CD4-positive, alpha-beta T cell treated with Interleukin-2 at 100 ng/mL for 4 hours (primary cell): ENCODE measurements around the gene KRT84.

Experiments
- DNase-seq: peaks from one replicate; pipeline ENCODE4 v3.0.0-alpha.2; 2020; ENCODE audit warnings: low spot score

Gene KRT84

DNA sequence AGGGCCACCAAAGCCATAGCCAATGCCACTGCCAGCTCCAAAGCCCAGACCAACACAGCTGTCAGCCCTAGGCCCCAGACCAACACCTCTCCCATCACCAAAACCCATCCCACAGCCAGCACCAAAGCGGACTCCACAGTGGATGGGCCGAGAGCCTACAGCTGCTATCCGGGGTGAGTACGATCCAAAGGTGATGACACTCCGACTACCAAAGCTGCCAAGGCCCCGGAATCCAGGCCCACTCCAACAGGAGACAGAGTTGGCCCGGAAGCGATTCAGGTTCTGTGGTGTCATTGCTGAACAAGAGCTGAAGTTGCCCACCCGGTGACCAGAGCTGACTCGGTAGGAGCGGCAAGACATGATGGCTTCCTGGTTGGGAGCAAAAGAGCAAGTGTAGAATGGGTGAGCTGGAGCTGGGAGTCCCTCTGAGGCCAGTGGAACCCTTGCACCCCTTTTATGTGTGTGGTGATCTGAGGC is at the start of gene KRT84:
TSS of gene KRT84 (minus strand) at position 427 of the 477 bp plus-strand sequence. CDS start at position 360, 67 bp downstream.
- DNase-seq = no peak

GRCh38 chr12:52434760-52435530 is 49.5 kb upstream of the KRT84 start:
- DNase-seq = no peak

DNA sequence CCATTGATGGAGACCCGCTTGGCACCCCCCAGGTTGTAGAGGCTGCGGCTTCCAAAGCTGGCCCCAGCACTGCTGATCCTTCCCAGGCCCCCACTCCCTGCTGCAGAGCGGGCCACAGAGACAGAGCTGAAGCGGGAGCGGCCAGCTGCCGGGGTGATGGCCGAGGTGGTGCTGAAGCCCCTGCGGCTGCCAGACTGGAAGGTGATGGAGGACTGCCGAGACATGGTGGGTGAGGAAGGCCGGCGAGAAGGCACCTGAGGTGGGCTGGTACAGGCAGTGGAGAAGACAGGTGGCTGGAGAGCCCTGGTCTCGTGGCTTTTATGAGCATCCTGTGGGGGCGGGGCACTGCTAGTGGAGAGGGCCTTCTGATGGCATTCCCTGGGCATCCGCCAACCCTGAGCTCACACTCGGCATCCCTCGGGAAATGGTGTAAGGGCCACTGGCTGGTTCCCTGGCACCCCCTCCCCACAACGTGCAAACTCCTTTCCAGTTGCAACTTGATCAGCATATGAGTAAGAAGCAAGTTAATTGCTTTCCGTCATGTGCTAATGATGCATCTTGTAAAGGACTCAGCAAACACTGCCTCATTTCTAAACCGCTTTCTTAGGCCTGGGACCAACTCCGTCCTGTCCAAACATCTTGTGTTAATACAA is 48.8 kb upstream of the KRT84 start, which contains the start of gene KRT75:
TSS of gene KRT75 (minus strand) at position 291 of the 653 bp plus-strand sequence. CDS start at position 224, 67 bp downstream.
- DNase-seq = no peak

DNA sequence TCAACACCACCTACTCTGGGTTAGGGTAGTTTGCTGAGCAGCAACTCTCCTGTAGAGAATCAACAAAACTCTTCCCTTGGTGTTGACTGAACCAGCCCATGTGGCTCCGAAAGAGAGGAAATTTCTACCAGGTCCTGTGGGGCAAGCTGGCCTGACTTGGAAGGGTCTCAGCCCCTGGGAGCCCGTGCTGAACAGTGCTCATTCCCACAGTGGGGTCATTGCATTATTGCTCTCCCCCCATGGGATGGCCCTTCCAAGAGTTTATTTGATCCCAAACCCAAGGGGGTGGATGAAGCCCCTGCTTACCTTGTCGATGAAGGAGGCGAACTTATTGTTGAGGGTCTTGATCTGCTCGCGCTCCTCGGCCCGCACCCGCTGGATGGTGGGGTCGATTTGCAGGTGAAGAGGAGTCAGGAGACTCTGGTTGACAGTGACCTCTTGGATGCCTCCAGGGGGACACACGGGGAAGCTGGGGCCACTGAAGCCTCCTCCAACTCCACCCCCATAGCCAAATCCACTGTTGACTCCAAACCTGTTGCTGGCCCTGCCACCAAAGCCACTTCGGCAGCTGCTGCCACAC is 48.1 kb upstream of the KRT84 start:
- no peak for DNase-seq

DNA sequence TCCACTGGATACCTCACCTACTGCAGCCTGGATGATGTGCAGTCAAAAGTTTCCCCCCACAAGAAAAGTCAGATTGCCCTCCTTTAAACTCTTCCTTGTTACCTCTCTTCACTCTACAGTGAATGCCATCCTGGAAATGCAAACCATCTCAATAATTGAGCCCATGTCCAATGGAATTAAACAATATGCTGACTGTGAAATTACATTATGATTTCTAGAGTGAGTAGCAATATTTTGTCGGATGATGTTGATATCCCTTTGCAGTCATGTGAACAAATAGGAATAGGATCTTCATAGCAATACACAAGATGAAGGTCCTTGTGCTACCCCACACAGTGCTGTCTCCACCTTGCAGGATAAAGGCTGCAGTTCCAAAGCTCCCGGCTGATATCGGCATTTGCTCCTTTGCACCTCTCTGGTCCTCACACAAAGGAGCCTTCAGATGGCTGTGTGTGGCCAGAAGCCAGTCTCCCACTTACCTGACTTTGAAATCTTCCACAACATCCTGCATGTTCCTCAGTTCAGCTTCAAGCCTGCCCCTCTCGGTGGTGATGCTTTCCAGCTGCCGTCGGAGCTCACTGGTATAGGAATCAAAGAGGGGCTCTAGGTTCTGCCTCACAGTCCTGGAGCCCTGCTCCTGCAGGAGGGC is 47.2 kb upstream of the KRT84 start:
- no peak for DNase-seq

- DNase-seq = no peak
Measured at GRCh38 chr12:52428121-52428520, 42.7 kb upstream of the KRT84 start.

DNA sequence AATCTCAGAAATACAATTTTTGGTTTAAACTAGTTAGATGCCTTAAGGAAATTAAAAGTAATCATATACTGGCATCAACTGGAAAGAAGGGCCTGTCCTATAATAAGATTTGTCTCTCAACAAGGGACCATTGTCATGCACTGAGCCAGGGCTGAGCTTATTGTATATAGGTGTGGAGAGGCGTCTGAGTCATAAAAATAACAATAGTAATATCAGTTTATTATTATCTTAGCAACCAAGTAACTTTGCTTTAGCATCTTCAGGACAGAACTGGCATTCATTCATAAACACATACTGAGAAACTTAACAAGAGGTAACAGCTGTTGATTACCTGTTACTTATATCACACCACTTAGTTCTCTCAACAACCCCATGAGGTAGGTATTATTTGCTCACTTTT is 41.6 kb upstream of the KRT84 start:
- no peak for DNase-seq

- DNase-seq = no peak
Measured at GRCh38 chr12:52426034-52426433, 40.6 kb upstream of the KRT84 start.

- DNase-seq = no peak
Measured at GRCh38 chr12:52425466-52425865, 40.0 kb upstream of the KRT84 start.

DNA sequence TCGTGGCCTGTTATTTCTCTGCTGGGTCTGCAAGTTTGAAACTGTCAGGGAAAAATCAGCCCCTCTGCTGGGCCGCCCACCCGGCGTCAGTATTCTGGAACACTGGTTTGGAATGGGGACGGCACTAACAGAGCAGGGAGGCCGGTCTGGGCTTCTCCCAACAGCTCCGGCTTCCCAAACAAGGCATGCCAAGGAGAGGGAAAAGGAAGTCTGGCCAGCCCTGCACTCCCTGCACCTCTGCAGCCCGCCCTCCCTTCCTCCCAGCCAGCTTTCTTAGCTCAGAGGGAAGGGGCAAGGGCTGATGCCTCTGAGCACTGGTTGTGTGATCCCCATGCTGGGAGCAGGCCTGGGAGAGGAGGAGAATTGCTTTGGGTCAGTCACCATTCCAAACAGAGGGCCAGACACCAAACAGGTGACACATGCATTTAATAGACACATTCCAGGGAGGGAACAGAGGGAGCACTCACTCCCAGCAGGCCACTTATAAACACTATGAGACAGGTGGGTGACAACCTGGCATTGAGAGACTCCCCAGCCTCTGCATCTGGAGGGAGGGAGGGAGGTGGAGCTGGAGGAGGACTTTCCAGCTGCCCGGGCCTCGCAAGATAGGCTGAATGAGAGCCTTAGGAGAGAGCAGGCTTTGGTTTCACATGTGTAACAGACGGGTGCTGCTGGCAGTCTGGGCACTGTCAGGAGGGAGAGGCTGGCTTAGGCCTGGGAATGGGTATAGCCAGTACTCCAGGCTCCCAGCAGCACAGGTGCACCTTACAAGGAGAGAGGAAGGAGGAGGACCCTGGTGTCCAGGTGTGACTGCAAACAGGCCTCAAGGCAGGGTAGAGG is 38.4 kb upstream of the KRT84 start:
- DNase-seq = no peak

- DNase-seq = no peak
Measured at GRCh38 chr12:52423035-52423434, 37.6 kb upstream of the KRT84 start.

DNA sequence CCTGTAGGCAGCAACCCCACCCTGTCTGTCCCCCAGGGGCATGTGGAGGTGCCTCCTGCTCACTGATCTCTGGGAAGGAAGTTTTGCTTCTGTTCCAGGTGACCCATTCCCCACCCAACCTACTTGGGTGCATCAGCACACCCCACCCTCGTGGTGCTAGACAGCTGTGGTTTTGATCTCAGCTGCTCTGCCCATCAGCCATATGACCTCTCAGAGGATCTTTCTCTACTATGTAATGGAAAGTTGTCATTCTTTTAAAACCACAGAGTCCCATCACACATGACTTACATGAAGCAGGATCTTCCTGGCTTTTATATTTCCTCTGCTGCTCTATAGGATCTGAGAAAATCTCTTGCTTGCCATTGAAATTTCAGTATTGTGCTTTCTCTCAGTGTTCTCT is 34.2 kb upstream of the KRT84 start:
- DNase-seq = no peak

DNA sequence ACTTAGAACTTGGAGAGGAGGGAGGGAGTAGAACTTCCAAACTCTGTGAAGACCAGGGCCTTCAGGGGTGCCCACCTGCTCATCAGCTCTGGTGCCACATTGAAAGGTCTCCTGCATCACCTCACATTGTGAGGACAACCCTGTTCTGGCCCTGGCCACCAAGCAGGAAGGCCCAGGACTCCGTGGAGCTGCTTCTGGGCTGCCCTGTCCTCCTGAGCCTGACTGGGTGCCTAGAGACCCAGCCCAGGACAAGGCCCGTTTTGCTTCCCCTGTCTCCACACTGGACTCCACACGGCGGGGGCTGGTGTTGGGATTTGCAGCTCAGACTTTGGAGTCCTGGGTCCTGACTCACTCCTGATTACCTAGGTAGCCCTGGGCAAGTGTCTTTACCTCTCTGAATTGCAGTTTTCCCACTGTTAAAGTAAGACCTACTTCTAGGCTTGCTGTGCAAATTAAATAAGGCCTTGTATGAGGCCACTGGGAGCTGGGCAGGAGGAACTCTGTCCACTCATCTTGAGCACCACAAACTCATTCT is 33.2 kb upstream of the KRT84 start:
- DNase-seq = no peak

GRCh38 chr12:52417740-52418139 is 32.3 kb upstream of the KRT84 start:
- no peak for DNase-seq

- no peak for DNase-seq
Measured at GRCh38 chr12:52416795-52417194, 31.3 kb upstream of the KRT84 start.

GRCh38 chr12:52415870-52416750 is 30.7 kb upstream of the KRT84 start:
- DNase-seq = no peak

GRCh38 chr12:52414936-52415335 is 29.5 kb upstream of the KRT84 start:
- no peak for DNase-seq

DNA sequence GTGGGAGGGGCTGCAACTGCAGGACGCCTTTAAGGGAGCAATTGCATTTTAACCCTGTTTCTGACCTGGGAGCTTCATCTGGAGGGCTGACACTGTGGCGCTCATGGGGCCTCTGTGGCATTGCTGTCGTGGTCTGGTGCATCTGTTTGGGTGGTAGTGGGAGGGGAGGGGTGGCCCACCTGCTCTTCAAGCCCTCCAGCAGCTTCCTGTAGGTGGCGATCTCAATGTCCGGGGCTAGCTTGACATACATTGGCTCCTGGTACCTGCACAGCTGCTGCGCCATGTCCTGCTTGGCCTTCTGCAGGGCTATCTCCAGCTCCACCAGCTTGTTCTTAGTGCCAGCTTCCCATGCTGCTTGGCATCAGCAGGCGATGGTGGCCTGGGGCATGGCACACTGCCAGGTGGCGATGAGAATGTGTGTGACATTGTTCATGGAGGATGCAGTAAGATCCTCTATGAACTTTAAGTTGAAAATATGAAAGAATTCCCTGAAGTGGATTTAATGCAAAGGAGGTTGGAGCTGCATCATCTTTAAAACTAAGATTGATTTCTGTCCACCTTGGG is 28.4 kb upstream of the KRT84 start:
- DNase-seq = no peak

DNA sequence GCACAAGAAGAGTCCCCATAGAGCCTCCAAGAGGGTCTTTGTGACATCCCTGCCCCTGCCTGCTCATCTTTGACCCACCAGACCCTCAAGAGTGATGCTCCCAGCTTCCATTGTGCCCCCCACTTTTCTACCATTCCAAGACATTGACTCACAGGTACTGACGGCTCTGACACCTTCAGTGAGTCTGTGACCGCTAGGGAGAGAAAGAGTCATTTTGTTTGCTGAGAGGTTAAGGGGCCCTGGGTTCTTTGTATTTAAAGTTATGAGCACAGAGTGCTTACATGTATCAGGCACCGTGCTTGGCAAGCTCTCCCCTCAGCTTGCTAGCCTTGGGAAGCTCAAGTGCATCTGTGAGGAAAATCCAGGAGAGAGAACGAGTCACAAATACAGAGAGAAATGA is 27.8 kb upstream of the KRT84 start:
- no peak for DNase-seq

DNA sequence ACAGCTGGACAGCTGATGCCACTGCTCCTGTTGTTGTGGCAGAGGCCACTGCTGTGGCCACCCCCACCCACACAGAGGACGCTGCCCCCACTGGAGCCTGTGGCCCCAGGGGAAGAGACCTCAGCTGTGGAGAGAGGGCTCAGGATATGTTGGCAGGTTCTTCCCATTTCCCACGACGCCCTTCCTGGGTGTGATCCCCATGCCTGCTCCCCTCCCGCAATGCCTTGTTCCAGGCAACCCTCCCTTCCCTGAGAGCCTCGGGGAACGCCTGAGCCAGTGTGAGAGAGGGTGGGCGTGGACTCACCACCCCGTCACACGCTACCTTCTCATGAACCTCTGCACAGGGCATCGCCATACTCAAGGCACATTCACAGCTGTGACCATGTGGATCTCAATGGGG is 26.4 kb upstream of the KRT84 start:
- DNase-seq = no peak
